ENCODE data around the gene GALK2.

- no peak for TF ChIP-seq FOXP2 (optimal IDR thresholded peaks at IDR 0.05; ENCODE audit: borderline replicate concordance, extremely low read depth, extremely low read length, insufficient read depth)
- TF ChIP-seq REST (IDR thresholded peaks at IDR 0.05; ENCODE audit: insufficient read depth in 1 of 2, low read depth in 2 of 2, low read length in 2 of 2), result no peak
Measured at GRCh38 chr15:49314716-49315115, 144.7 kb downstream of the GALK2 start.
